ENCODE data around the gene EPB41L3.
A peak's percentile ranks its signal among the peaks of the same experiment; 100 is the strongest.

Gene EPB41L3

GRCh38 chr18:5449858-5450509, 93.8 kb downstream of the EPB41L3 start:
- no peak for DNase-seq (ENCODE audit: low read depth)
- H3K4me3 ChIP-seq (ENCODE audit: low read depth, low read length), result no peak overlapping the region
- no peak for TF ChIP-seq CTCF (conservative IDR thresholded peaks at IDR 0.05; ENCODE audit: low read depth, low read length)

GRCh38 chr18:5447442-5447841, 96.4 kb downstream of the EPB41L3 start:
- TF ChIP-seq CTCF (conservative IDR thresholded peaks at IDR 0.05; ENCODE audit: low read depth, low read length), result no peak
- DNase-seq (ENCODE audit: low read depth), result no peak
- no peak overlapping the region for H3K4me3 ChIP-seq (ENCODE audit: low read depth, low read length)

DNA sequence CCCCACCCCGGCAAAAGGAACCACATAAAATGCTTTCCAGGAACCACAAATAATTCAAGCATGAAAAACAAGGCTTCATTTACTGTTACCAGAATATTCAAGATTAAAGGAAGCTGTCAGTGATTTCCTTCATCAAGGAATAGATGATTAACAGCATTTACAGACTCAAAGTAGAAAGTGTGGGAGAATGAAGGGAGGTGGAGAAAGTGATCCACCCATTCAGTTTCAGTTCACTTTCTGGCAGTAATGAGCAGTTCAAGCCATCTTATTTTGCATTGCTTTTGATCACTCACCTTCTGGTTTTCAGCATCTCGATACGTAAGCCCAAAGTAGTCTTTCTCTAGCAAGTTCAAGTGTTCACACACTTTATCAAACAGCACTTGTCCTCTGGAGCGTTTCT, 99.0 kb downstream of the EPB41L3 start:
- DNase-seq (ENCODE audit: low read depth), result no peak
- H3K4me3 ChIP-seq (ENCODE audit: low read depth, low read length), result no peak overlapping the region
- TF ChIP-seq CTCF (conservative IDR thresholded peaks at IDR 0.05; ENCODE audit: low read depth, low read length), result no peak

DNA sequence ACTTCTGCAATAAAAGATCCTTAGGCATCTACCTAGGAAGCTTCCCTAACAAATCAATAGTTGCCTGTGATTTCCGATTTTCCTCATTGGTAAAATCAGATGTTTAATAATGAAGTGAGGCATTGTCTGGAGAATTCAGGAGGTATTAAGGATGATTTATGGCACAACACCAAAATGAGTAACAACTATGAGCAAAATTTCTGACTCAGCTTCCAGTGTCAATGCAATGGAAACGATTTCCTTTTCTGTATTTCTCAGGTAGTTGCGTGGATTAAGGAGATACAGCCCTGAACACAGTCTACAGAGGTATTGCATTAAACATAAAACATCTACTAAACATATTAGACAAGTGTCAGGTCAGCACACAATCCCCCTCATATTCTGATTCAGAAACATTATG, 99.5 kb downstream of the EPB41L3 start:
- no peak overlapping the region for H3K4me3 ChIP-seq (ENCODE audit: low read depth, low read length)
- DNase-seq (ENCODE audit: low read depth), result no peak
- TF ChIP-seq CTCF (conservative IDR thresholded peaks at IDR 0.05; ENCODE audit: low read depth, low read length), result no peak

DNA sequence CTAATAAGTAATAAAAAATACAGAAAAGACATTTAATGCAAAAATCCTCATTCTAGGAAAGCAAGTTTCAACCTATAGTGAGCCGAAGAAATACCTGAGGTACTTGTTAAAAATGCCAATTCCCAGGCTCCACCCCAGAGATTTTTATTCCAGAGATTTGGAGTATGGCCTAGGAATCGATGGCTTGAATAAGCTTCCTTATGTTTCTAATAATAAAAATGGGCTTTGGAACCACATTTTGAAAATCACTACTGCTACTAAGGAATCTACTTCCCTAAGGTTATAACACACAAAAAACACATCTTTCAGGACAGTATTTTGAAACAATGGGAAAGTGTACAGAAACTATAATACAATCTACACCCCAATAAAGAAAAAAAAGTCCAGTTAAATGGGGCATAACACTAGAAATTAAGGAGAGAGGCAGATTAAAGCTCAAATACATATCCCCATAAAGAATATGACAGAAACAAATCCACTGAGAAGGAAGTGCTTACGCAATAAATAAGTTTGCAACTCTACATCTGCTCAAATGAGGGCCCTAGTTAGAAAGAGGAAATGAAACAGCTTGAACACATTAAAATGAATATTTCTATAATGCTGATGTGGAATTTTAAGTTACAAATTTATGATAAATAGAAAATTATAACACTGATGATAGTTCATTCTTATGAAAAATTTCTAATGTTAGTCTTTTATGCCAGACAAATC, 103.7 kb downstream of the EPB41L3 start:
- H3K4me3 ChIP-seq (ENCODE audit: low read depth, low read length), result no peak overlapping the region
- TF ChIP-seq CTCF (conservative IDR thresholded peaks at IDR 0.05; ENCODE audit: low read depth, low read length), result no peak
- peak; percentile 66 for DNase-seq (ENCODE audit: low read depth)

- no peak overlapping the region for H3K4me3 ChIP-seq (ENCODE audit: low read depth, low read length)
- no peak for DNase-seq (ENCODE audit: low read depth)
- no peak for TF ChIP-seq CTCF (conservative IDR thresholded peaks at IDR 0.05; ENCODE audit: low read depth, low read length)
Observed at GRCh38 chr18:5434425-5434824, 109.4 kb downstream of the EPB41L3 start.

Measured in choroid plexus epithelial cell (primary cell).